Trophoblast cell (in vitro differentiated cells and primary cell): ENCODE results near the gene MZT2A.
"Not testable (repeated sequence)": the region's sequence is repeated elsewhere in the genome, so short reads cannot be mapped to it uniquely, and the experiment has no call there.

Source experiments
- DNase-seq, 2 donors: peaks; one replicate each; pipeline ENCODE4 v3.0.0-alpha.2; 2016
- H2AFZ ChIP-seq: 2 replicates; pipeline ENCODE4 v1.6.1; 2013; ENCODE audit warnings: low read length, moderate library complexity, mild to moderate bottlenecking; ENCODE audit not compliant: insufficient read depth, poor library complexity
- H2AK5ac ChIP-seq: 2 replicates; pipeline ENCODE4 v1.6.1; 2013; ENCODE audit warnings: mild to moderate bottlenecking, low read length
- H2BK120ac ChIP-seq: 2 replicates; pipeline ENCODE4 v1.6.1; 2013; ENCODE audit warnings: low read length, mild to moderate bottlenecking, moderate library complexity; ENCODE audit not compliant: insufficient read depth, poor library complexity
- H2BK12ac ChIP-seq: 2 replicates; pipeline ENCODE4 v1.6.1; 2013; ENCODE audit warnings: mild to moderate bottlenecking, low read length, moderate library complexity
- H2BK5ac ChIP-seq: 2 replicates; pipeline ENCODE4 v1.6.1; 2013; ENCODE audit warnings: low read length, low read depth, moderate library complexity, mild to moderate bottlenecking; ENCODE audit not compliant: poor library complexity
- H3K14ac ChIP-seq: 2 replicates; pipeline ENCODE4 v1.6.1; 2013; ENCODE audit warnings: mild to moderate bottlenecking, low read length
- H3K18ac ChIP-seq: 2 replicates; pipeline ENCODE4 v1.6.1; 2013; ENCODE audit warnings: mild to moderate bottlenecking, low read length
- H3K23ac ChIP-seq: 2 replicates; pipeline ENCODE4 v1.6.1; 2013; ENCODE audit warnings: low read length
- H3K27ac ChIP-seq: 2 replicates; pipeline ENCODE4 v1.5.1; 2013; ENCODE audit warnings: low read depth, mild to moderate bottlenecking, inconsistent platforms, low read length, moderate library complexity
- H3K27me3 ChIP-seq: 2 replicates; pipeline ENCODE4 v1.6.1; 2013; ENCODE audit warnings: inconsistent platforms, mild to moderate bottlenecking, low read length, moderate library complexity; ENCODE audit not compliant: insufficient read depth
- H3K36me3 ChIP-seq, 2 experiments: 1 replicate in 1 of 2; 2 replicates in 1 of 2; pipeline ENCODE4 v1.6.1; 2013; ENCODE audit warnings: low read length in 2 of 2, mild to moderate bottlenecking in 2 of 2, moderate library complexity in 1 of 2; ENCODE audit not compliant: insufficient read depth in 2 of 2, control insufficient read depth in 1 of 2
- H3K4ac ChIP-seq: 2 replicates; pipeline ENCODE4 v1.6.1; 2013; ENCODE audit warnings: low read depth, mild to moderate bottlenecking, low read length, moderate library complexity
- H3K4me1 ChIP-seq, 2 experiments: 1 replicate in 1 of 2; 2 replicates in 1 of 2; pipeline ENCODE4 v1.6.1; 2013; ENCODE audit warnings: low read length in 2 of 2, mild to moderate bottlenecking in 2 of 2, moderate library complexity in 1 of 2; ENCODE audit not compliant: insufficient read depth in 2 of 2, control insufficient read depth in 1 of 2
- H3K4me2 ChIP-seq: 2 replicates; pipeline ENCODE4 v1.6.1; 2013; ENCODE audit warnings: inconsistent platforms, mild to moderate bottlenecking, low read length, moderate library complexity
- H3K4me3 ChIP-seq: 2 replicates; pipeline ENCODE4 v1.5.1; 2013; ENCODE audit warnings: mild to moderate bottlenecking, low read depth, low read length, inconsistent platforms
- H3K79me1 ChIP-seq: one replicate; pipeline ENCODE4 v1.6.1; 2013; ENCODE audit warnings: low read length
- H3K79me2 ChIP-seq: 2 replicates; pipeline ENCODE4 v1.6.1; 2013; ENCODE audit warnings: low read length, mild to moderate bottlenecking; ENCODE audit not compliant: control insufficient read depth, insufficient read depth, poor library complexity
- H3K9ac ChIP-seq: 2 replicates; pipeline ENCODE4 v1.6.1; 2013; ENCODE audit warnings: mild to moderate bottlenecking, low read length
- H3K9me3 ChIP-seq: 2 replicates; pipeline ENCODE4 v1.6.1; 2013; ENCODE audit warnings: low read depth, mild to moderate bottlenecking, control low read depth, inconsistent platforms, low read length; ENCODE audit not compliant: insufficient read depth
- H4K12ac ChIP-seq: 2 replicates; pipeline ENCODE4 v1.6.1; 2013; ENCODE audit warnings: low read depth, mild to moderate bottlenecking, low read length, moderate library complexity
- H4K8ac ChIP-seq: 2 replicates; pipeline ENCODE4 v1.6.1; 2013; ENCODE audit warnings: low read depth, mild to moderate bottlenecking, low read length, moderate library complexity
- H4K91ac ChIP-seq: one replicate; pipeline ENCODE4 v1.6.1; 2013; ENCODE audit warnings: low read depth, mild to moderate bottlenecking, low read length, moderate library complexity
- WGBS: extraction: QIAGEN DNeasy Blood & Tissue Kit; methylation state at CpG from one replicate; pipeline ENCODE4 v1.1.7; 2013; ENCODE audit warnings: missing lambda C conversion rate; ENCODE audit not compliant: insufficient read length, insufficient coverage; ENCODE audit errors: extremely low coverage; 5-methylcytosine and 5-hydroxymethylcytosine counted together

MZT2A gene

DNA sequence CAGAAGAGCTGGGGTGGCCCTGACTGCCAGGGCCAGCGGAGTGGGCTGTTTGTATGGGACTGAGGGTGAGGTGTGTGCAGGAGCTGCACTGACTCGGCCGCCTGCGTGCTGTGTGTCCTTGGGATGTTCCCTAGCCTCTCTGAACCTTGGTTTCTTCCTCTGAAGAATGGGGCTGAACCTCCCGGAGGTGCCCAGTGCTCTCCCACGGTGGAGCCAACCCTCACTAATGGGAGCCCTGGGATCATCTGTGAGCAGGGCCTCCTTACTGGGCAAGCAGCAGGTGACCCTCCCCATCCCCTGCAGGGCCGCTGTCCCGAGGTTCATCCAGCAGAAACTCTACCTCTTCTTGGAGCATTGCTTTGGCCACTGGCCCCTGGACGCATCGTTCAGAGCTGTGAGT lies 23.8 kb upstream of the MZT2A start:
- Histone ChIP-seq H3K4me2 (no peak overlapping the region), H3K23ac (no peak overlapping the region), H3K4me1 (no peaks in the 10 kb centered on the region), H3K9ac (no peak overlapping the region), H3K27me3 (no peaks in the 10 kb centered on the region), H3K9me3 (no peaks in the 10 kb centered on the region), H3K27ac (no peak overlapping the region), H4K8ac (no peak overlapping the region), H3K18ac (no peak overlapping the region), H2BK12ac (no peak overlapping the region), H3K36me3 (peaks cover 52 to 56% of the 10 kb centered on the region in 2 experiments), H2BK120ac (no peak overlapping the region), H3K14ac (no peak overlapping the region), H2AFZ (no peak overlapping the region), H2BK5ac (no peak overlapping the region), H4K91ac (no peak overlapping the region), H3K79me2 (no peaks in the 10 kb centered on the region), H3K79me1 (no peaks in the 10 kb centered on the region), H2AK5ac (no peak overlapping the region), H4K12ac (no peak overlapping the region), H3K4me3 (no peak overlapping the region), H3K4ac (no peak overlapping the region)
- WGBS, result no CpG with 5 or more reads among the region's 10 CpGs
- no peak for DNase-seq

DNA sequence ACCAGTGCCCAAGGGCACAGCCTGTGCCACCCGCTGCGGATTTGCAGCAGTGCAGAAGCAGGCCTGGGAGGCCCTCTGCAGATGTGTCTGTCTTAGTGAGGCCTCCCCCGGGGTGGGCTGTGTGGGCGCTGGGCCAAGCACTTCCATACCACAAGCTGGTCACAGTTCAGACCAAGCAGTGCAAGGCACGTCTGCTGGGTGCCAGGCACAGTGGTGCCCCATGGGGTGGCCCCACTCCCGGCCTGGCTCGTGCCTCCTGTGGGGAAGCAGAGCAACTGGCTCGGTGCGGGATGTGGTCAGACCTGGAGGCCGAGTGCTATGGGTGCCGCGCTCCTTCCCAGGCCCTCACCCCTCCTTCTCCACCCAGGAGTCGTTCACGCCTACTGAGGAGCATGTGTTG lies 23.0 kb upstream of the MZT2A start:
- not testable (repeated sequence) for H2BK120ac ChIP-seq, H3K27ac ChIP-seq, H4K91ac ChIP-seq, H3K79me1 ChIP-seq, H3K9ac ChIP-seq, H4K8ac ChIP-seq, H2BK12ac ChIP-seq, H4K12ac ChIP-seq, DNase-seq, H3K9me3 ChIP-seq, H3K18ac ChIP-seq, H3K23ac ChIP-seq, H3K4ac ChIP-seq, H3K14ac ChIP-seq, H3K4me2 ChIP-seq, H3K27me3 ChIP-seq, H2BK5ac ChIP-seq, H2AFZ ChIP-seq, H3K4me1 ChIP-seq, H3K79me2 ChIP-seq, H3K4me3 ChIP-seq, H2AK5ac ChIP-seq
- H3K36me3 ChIP-seq, result peaks cover 48% of the 10 kb centered on the region in 2 experiments
- WGBS, result no CpG with 5 or more reads among the region's 14 CpGs

DNA sequence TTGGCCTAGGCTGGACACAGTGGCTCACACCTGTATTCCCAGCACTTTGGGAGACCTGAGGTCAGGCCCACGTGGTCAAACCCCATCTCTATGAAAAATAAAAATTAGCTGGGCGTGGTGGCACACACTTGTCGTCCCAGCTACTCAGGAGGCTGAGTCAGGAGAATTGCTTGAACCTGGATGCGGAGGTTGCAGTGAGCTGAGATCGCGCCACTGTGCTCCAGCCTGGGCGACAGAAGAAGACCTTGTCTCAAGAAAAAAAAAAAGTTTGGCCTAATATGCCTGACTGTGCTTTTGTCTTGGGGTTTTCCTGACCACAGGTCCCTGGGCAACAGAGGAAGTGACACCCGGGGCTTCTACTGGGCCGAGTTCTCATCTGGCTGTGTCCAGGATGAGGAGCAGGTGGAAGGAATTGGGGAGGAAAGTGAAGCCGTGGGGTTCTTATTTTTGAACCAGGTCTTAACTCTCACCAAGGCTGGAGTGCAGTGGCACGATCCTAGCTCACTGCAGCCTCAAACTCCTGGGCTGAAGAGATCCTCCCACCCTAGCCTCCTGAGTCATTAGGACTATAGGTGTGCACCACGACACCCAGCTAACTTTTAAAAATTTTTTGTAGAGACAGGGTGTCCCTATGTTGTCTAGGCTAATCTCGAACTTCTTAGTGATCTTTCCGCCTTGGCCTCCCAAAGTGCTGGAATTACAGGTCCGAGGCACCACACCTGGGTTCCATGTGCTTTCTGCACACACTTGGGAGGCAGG lies 22.4 kb upstream of the MZT2A start:
- not testable (repeated sequence) for H3K23ac ChIP-seq, DNase-seq, H3K4me3 ChIP-seq, H2BK12ac ChIP-seq, H2AK5ac ChIP-seq, H3K79me1 ChIP-seq, H3K4me2 ChIP-seq, H3K9ac ChIP-seq, H3K79me2 ChIP-seq, H3K14ac ChIP-seq, H2BK120ac ChIP-seq, H3K27me3 ChIP-seq, H3K18ac ChIP-seq, H3K4ac ChIP-seq, H3K9me3 ChIP-seq, H2BK5ac ChIP-seq, H4K91ac ChIP-seq, H2AFZ ChIP-seq, H3K4me1 ChIP-seq, H3K27ac ChIP-seq, H4K8ac ChIP-seq, H4K12ac ChIP-seq
- no CpG with 5 or more reads among the region's 15 CpGs for WGBS
- H3K36me3 ChIP-seq, result peaks cover 47 to 48% of the 10 kb centered on the region in 2 experiments

DNA sequence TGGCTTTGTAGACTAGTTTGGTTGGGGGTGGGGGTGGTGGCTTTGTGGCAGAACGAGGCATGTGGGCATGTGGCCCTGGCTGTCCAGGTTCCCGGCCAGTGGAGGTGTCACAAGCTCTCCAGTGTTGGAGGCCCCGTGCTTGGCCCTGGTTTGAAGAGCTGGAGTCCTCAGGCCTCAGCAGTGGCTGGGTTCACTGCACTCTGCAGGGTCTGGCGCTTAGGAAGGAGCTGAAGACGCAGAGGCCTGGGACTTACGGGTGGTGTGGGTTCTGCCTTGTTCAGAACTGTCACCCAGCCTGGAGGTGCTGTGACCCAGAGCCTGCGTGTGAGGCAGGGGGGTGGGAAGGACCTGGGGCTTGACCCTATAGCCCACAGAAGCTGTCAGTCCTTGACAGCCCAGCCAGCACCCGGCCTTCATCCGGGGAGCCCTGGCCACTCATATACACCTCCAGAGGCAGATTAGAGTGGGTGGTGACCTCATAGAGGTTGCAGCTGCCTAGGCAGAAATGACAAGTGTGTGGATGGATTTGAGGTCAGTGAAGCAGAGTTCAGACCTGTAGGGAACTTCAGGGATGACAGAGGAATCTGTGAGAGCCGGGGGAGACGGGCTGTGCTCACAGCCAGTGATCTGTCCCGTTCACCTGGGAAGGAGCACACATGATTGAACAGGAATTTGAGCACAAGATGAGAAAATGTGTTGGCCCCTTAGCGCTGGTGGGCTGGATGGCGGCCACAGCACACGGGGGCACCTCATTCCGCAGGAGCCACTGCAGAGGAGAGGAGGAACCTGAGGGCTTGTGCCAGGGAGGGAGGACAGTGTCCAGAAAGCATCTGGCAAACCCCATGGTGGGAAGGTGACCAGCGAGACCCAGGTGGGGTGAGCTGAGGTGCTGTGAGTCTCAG lies 20.0 kb upstream of the MZT2A start:
- not testable (repeated sequence) for H3K9ac ChIP-seq, H2AK5ac ChIP-seq, H3K23ac ChIP-seq, H3K9me3 ChIP-seq, H3K79me1 ChIP-seq, H3K4ac ChIP-seq, DNase-seq, H3K4me3 ChIP-seq, H3K79me2 ChIP-seq, H4K91ac ChIP-seq, H2BK12ac ChIP-seq, H3K18ac ChIP-seq, H2BK5ac ChIP-seq, H2BK120ac ChIP-seq, H3K27ac ChIP-seq, H3K4me1 ChIP-seq, H3K14ac ChIP-seq, H3K27me3 ChIP-seq, H4K8ac ChIP-seq, H2AFZ ChIP-seq, H3K4me2 ChIP-seq, H4K12ac ChIP-seq
- peaks cover 45 to 51% of the 10 kb centered on the region in 2 experiments for H3K36me3 ChIP-seq
- WGBS, result no CpG with 5 or more reads among the region's 17 CpGs
